Activated CD4-positive, CD25-positive, alpha-beta regulatory T cell treated with anti-CD3 and anti-CD28 coated beads, Interleukin-2, amount 50 U/mL, for 24 hours (primary cell): ENCODE results near the gene ZNF214.

Source experiments
- ATAC-seq, 2 donors: fragments of 150-1000 bp; cut with Tn5 transposase; one replicate each; pipeline ENCODE4 v1.10.0; 2021; ENCODE audit warnings: mild to moderate bottlenecking in 1 of 2, moderate library complexity in 1 of 2

Gene ZNF214

GRCh38 chr11:7020183-7020917, at the start of gene ZNF214, which contains the start of gene NLRP14:
TSS of gene ZNF214 (minus strand) at chr11:7020346. CDS start at chr11:7002835, 17,511 bp downstream.
TSS of gene NLRP14 (plus strand) at chr11:7020479. CDS start at chr11:7038587, 18,108 bp downstream.
- no peak for ATAC-seq

GRCh38 chr11:7062534-7062933, 42.4 kb upstream of the ZNF214 start:
- no peak for ATAC-seq

- ATAC-seq, result no peak
Observed at GRCh38 chr11:7060868-7061267, 40.7 kb upstream of the ZNF214 start.

- ATAC-seq, result no peak
Observed at GRCh38 chr11:7057641-7058040, 37.5 kb upstream of the ZNF214 start.

- no peak for ATAC-seq
Observed at GRCh38 chr11:7056828-7057513, 36.8 kb upstream of the ZNF214 start.

- no peak for ATAC-seq
Observed at GRCh38 chr11:7050191-7050590, 30.0 kb upstream of the ZNF214 start.

GRCh38 chr11:7046474-7047175, 26.5 kb upstream of the ZNF214 start:
- no peak for ATAC-seq

- no peak for ATAC-seq
Observed at GRCh38 chr11:7034019-7034418, 13.9 kb upstream of the ZNF214 start.

GRCh38 chr11:7032692-7033091, 12.5 kb upstream of the ZNF214 start:
- no peak for ATAC-seq

GRCh38 chr11:7031471-7031871, 11.3 kb upstream of the ZNF214 start:
- no peak for ATAC-seq

- no peak for ATAC-seq
Observed at GRCh38 chr11:7030836-7031235, 10.7 kb upstream of the ZNF214 start.

- no peak for ATAC-seq
Observed at GRCh38 chr11:7028141-7028540, 8.0 kb upstream of the ZNF214 start.

- ATAC-seq, result no peak
Observed at GRCh38 chr11:7021318-7021717, 1.2 kb upstream of the ZNF214 start.

- ATAC-seq, result no peak
Observed at GRCh38 chr11:7019500-7020182, 505 bp downstream of the ZNF214 start.

GRCh38 chr11:7016011-7016410, 4.1 kb downstream of the ZNF214 start:
- ATAC-seq, result no peak

- no peak for ATAC-seq
Observed at GRCh38 chr11:7014118-7014517, 6.0 kb downstream of the ZNF214 start.

- no peak for ATAC-seq
Observed at GRCh38 chr11:7004482-7004881, 15.7 kb downstream of the ZNF214 start.

- no peak for ATAC-seq
Observed at GRCh38 chr11:6995703-6996102, 24.4 kb downstream of the ZNF214 start.

GRCh38 chr11:6992457-6993417, 27.4 kb downstream of the ZNF214 start:
- ATAC-seq, result no peak

- ATAC-seq, result no peak
Observed at GRCh38 chr11:6992026-6992425, 28.1 kb downstream of the ZNF214 start.

GRCh38 chr11:6991227-6991626, 28.9 kb downstream of the ZNF214 start:
- no peak for ATAC-seq

- no peak for ATAC-seq
Observed at GRCh38 chr11:6988506-6988905, 31.6 kb downstream of the ZNF214 start.
